Measurements from ENCODE around the gene ANK2.

- TF ChIP-seq POLR2AphosphoS5 (IDR thresholded peaks at IDR 0.05; ENCODE audit: low read depth) = no peak
- TF ChIP-seq CTCF (IDR thresholded peaks at IDR 0.05; ENCODE audit: insufficient read depth, low read length) = no peak
- no peak for TF ChIP-seq GABPA (IDR thresholded peaks at IDR 0.05; ENCODE audit: low read depth)
Measured at GRCh38 chr4:113350576-113350975, 301.1 kb downstream of the ANK2 start.
